HepG2 (cell line): Measurements from ENCODE around the gene VPS9D1. TPM values are rescaled to one million over a fixed set of nuclear protein-coding genes. Genes with fewer than 3 reads are reported as not detected.

Experiments used
- E2F2 ChIP-seq: sonication (generic); formaldehyde crosslinking; IDR thresholded peaks from 2 replicates; pipeline ENCODE4 v1.4.0; 2020; ENCODE audit warnings: missing genetic modification reagents, borderline replicate concordance
- EHMT2 ChIP-seq: fragments of 200-600 bp; sonication (generic); IDR thresholded peaks from 2 replicates; pipeline ENCODE4 v1.7.0; 2017; ENCODE audit warnings: antibody characterized with exemption, low read depth, low read length, borderline replicate concordance
- GABPB1 ChIP-seq: IDR thresholded peaks from 2 replicates; pipeline ENCODE4 v1.6.1; 2016; ENCODE audit warnings: mild to moderate bottlenecking, missing genetic modification reagents, moderate library complexity, missing compliant biosample characterization
- GFI1 ChIP-seq: sonication (generic); formaldehyde crosslinking; IDR thresholded peaks from 2 replicates; pipeline ENCODE4 v1.5.0; 2020; ENCODE audit warnings: missing genetic modification reagents, mild to moderate bottlenecking, borderline replicate concordance
- GLMP ChIP-seq: sonication (generic); formaldehyde crosslinking; IDR thresholded peaks from 2 replicates; pipeline ENCODE4 v1.9.0; 2021; ENCODE audit warnings: missing genetic modification reagents, mild to moderate bottlenecking, borderline replicate concordance
- NFE2L2 ChIP-seq: fragments of 150-350 bp; IDR thresholded peaks from 2 replicates; pipeline ENCODE4 v1.6.1; 2014; ENCODE audit warnings: low read length
- NFKB2 ChIP-seq: sonication (generic); formaldehyde crosslinking; IDR thresholded peaks from 2 replicates; pipeline ENCODE4 v1.4.0; 2020; ENCODE audit warnings: missing genetic modification reagents, borderline replicate concordance
- NR2F6 ChIP-seq, 2 experiments: IDR thresholded peaks; 2 replicates each; pipeline ENCODE4 v1.6.1; 2016; ENCODE audit warnings: antibody characterized with exemption in 1 of 2, mild to moderate bottlenecking in 1 of 2
- RXRB ChIP-seq: IDR thresholded peaks from 2 replicates; pipeline ENCODE4 v1.6.1; 2016; ENCODE audit warnings: borderline replicate concordance, missing genetic modification reagents, missing compliant biosample characterization
- SOX13 ChIP-seq, 3 experiments: fragments of 450-650 bp in 1 of 3; sonication (generic) in 1 of 3; formaldehyde crosslinking in 1 of 3; IDR thresholded peaks in 2 of 3; conservative IDR thresholded peaks in 1 of 3; 2 replicates each; pipeline versions ENCODE4 v1.5.0 to v1.6.1; 2016 to 2020; ENCODE audit warnings: antibody characterized with exemption in 1 of 3, mild to moderate bottlenecking in 1 of 3, missing compliant biosample characterization in 1 of 3, missing genetic modification reagents in 1 of 3, moderate library complexity in 1 of 3
- SP4 ChIP-seq: sonication (generic); formaldehyde crosslinking; IDR thresholded peaks from 2 replicates; pipeline ENCODE4 v1.8.1; 2023; ENCODE audit warnings: mild to moderate bottlenecking, missing genetic modification reagents
- ZBTB20 ChIP-seq: sonication (generic); formaldehyde crosslinking; IDR thresholded peaks from 2 replicates; pipeline ENCODE4 v1.8.1; 2023; ENCODE audit warnings: missing genetic modification reagents, low read depth, mild to moderate bottlenecking, borderline replicate concordance
- ZBTB39 ChIP-seq: sonication (generic); formaldehyde crosslinking; IDR thresholded peaks from 2 replicates; pipeline ENCODE4 v1.5.0; 2020; ENCODE audit warnings: missing genetic modification reagents
- ZNF552 ChIP-seq: sonication (generic); formaldehyde crosslinking; IDR thresholded peaks from 2 replicates; pipeline ENCODE4 v1.9.0; 2022; ENCODE audit warnings: missing genetic modification reagents, mild to moderate bottlenecking, borderline replicate concordance
- ZNF589 ChIP-seq: sonication (generic); formaldehyde crosslinking; conservative IDR thresholded peaks from 2 replicates; pipeline ENCODE4 v1.8.0; 2022; ENCODE audit warnings: mild to moderate bottlenecking, moderate library complexity, missing genetic modification reagents
- polyA plus RNA-seq, 8 experiments: library from polyadenylated mRNA; depleted of rRNA in 3 of 8; stranded (reverse) in 7 of 8; unstranded in 1 of 8; fragments of >200 nt; fragmentation: Illumina TruSeq in 4 of 8; extraction: Trizol in 4 of 8; gene quantifications; 2 replicates each; pipeline versions ENCODE4 v1.2.1 to v1.2.3, GENCODE V29; 2011 to 2016; ENCODE audit warnings: low read depth in 4 of 8, missing spikeins in 1 of 8, mixed read lengths in 1 of 8; ENCODE audit not compliant: insufficient read depth in 1 of 8
- total RNA-seq, 5 experiments: library from RNA; depleted of rRNA; stranded (reverse); fragments of >200 nt; fragmentation: Illumina TruSeq; extraction: Trizol; gene quantifications; 2 replicates each; pipeline ENCODE4 v1.2.3, GENCODE V29; 2016; ENCODE audit warnings: low read depth in 1 of 5
- TF ChIP-seq, protein P1 (sequence below): sonication (generic); formaldehyde crosslinking; IDR thresholded peaks from 2 replicates; pipeline ENCODE4 v1.4.0; 2020; ENCODE audit warnings: mild to moderate bottlenecking, missing genetic modification reagents
- TF ChIP-seq, protein P2 (sequence below): sonication (generic); formaldehyde crosslinking; IDR thresholded peaks from 2 replicates; pipeline ENCODE4 v1.8.1; 2023; ENCODE audit warnings: mild to moderate bottlenecking, inconsistent platforms, moderate library complexity, missing genetic modification reagents, borderline replicate concordance
- TF ChIP-seq, protein P3 (sequence below): IDR thresholded peaks from 2 replicates; pipeline ENCODE4 v1.6.1; 2012; ENCODE audit warnings: inconsistent platforms

The VPS9D1 gene
- total and polyA plus RNA-seq, 2 of the 13 experiments (the other 11 are each of a cell fraction or from before 2014, with no cell fraction given) = 10.1 to 13.2 TPM

- TF ChIP-seq GLMP = no peak
- TF ChIP-seq, protein P1, sequence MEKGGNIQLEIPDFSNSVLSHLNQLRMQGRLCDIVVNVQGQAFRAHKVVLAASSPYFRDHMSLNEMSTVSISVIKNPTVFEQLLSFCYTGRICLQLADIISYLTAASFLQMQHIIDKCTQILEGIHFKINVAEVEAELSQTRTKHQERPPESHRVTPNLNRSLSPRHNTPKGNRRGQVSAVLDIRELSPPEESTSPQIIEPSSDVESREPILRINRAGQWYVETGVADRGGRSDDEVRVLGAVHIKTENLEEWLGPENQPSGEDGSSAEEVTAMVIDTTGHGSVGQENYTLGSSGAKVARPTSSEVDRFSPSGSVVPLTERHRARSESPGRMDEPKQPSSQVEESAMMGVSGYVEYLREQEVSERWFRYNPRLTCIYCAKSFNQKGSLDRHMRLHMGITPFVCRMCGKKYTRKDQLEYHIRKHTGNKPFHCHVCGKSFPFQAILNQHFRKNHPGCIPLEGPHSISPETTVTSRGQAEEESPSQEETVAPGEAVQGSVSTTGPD (CRISPR knock-in tag) = no peak
- TF ChIP-seq SOX13 (IDR thresholded peaks at IDR 0.05) = no peak
- TF ChIP-seq SOX13 (CRISPR knock-in tag; conservative IDR thresholded peaks at IDR 0.05 in 1 of 2, IDR thresholded peaks at IDR 0.05 in 1 of 2) = peak in 1 of 2 experiments; percentile 63; a peak in 2 of 4 replicates
- no peak for TF ChIP-seq ZNF589 (CRISPR knock-in tag)
- TF ChIP-seq ZBTB20 (CRISPR knock-in tag) = no peak
- TF ChIP-seq, protein P2, sequence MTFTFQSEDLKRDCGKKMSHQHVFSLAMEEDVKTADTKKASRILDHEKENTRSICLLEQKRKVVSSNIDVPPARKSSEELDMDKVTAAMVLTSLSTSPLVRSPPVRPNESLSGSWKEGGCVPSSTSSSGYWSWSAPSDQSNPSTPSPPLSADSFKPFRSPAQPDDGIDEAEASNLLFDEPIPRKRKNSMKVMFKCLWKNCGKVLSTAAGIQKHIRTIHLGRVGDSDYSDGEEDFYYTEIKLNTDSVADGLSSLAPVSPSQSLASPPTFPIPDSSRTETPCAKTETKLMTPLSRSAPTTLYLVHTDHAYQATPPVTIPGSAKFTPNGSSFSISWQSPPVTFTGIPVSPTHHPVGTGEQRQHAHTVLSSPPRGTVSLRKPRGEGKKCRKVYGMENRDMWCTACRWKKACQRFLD (CRISPR knock-in tag) = no peak
- TF ChIP-seq NFKB2 (CRISPR knock-in tag) = no peak
- TF ChIP-seq NR2F6 (IDR thresholded peaks at IDR 0.05) = peak; percentile 83
- TF ChIP-seq NR2F6 (CRISPR knock-in tag; IDR thresholded peaks at IDR 0.05) = peak; percentile 96
- peak; percentile 60; the same call in 1 of the 2 replicates for TF ChIP-seq SP4 (CRISPR knock-in tag)
- TF ChIP-seq NFE2L2 = no peak
- TF ChIP-seq EHMT2 = no peak
- TF ChIP-seq GFI1 = no peak; the same call in 1 of the 2 replicates
- TF ChIP-seq E2F2 (CRISPR knock-in tag) = no peak
- TF ChIP-seq ZNF552 (CRISPR knock-in tag) = 0 out of 2 replicates have a peak, but pooled peaks have one; percentile 28
- TF ChIP-seq, protein P3, sequence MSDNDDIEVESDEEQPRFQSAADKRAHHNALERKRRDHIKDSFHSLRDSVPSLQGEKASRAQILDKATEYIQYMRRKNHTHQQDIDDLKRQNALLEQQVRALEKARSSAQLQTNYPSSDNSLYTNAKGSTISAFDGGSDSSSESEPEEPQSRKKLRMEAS = peak; percentile 61; the same call in 1 of the 2 replicates
- TF ChIP-seq GABPB1 = no peak; the same call in 1 of the 2 replicates
- no peak; the same call in 1 of the 2 replicates for TF ChIP-seq ZBTB39 (CRISPR knock-in tag)
- peak; percentile 95 for TF ChIP-seq RXRB (CRISPR knock-in tag)
Measured at GRCh38 chr16:89693931-89694783, 26.5 kb downstream of the VPS9D1 start (continued).
